OCI-LY7 (cell line): Measurements from ENCODE around the gene INSYN2B.

Source experiments
- EZH2phosphoT487 ChIP-seq: fragments of 200-600 bp; sonication (generic); IDR thresholded peaks from 2 replicates; pipeline ENCODE4 v1.6.1; 2018; ENCODE audit warnings: low read depth, borderline replicate concordance, mild to moderate bottlenecking, mixed run types, antibody characterized with exemption, low read length, moderate library complexity, mixed read lengths
- TF ChIP-seq, protein P1 (sequence below): fragments of 200-600 bp; sonication (generic); conservative IDR thresholded peaks from 2 replicates; pipeline ENCODE4 v1.5.1; 2014; ENCODE audit warnings: mild to moderate bottlenecking, antibody characterized with exemption, low read length, moderate library complexity, mixed read lengths

DNA sequence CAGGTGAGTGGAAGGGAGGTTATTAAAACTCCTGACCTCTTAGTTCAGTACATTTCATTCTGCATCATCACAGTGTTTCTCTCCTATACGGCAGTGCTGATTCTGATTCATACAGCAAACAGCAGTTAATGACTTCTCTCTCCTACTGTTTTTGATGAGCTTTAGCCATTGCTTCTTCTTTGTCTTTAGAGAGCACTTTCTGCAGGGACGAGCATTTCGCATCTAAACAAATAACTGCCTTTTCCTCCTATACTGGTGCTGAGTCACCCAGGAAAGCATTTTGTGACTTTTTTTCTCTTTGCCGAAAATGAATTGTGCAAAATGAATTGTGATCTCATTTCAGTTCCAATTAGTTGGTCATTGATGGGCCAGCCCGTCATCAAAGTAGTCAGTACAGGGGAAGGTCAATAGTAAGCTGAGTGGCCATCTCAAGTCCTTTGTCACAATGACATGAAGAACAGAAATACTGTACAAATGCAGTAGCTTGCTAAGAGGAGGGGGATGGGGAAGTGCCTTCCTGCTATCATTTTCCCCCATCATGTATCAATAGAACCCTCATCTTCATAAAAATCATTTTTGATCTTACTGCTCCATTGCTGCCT is 98.5 kb downstream of the INSYN2B start:
- TF ChIP-seq, protein P1, sequence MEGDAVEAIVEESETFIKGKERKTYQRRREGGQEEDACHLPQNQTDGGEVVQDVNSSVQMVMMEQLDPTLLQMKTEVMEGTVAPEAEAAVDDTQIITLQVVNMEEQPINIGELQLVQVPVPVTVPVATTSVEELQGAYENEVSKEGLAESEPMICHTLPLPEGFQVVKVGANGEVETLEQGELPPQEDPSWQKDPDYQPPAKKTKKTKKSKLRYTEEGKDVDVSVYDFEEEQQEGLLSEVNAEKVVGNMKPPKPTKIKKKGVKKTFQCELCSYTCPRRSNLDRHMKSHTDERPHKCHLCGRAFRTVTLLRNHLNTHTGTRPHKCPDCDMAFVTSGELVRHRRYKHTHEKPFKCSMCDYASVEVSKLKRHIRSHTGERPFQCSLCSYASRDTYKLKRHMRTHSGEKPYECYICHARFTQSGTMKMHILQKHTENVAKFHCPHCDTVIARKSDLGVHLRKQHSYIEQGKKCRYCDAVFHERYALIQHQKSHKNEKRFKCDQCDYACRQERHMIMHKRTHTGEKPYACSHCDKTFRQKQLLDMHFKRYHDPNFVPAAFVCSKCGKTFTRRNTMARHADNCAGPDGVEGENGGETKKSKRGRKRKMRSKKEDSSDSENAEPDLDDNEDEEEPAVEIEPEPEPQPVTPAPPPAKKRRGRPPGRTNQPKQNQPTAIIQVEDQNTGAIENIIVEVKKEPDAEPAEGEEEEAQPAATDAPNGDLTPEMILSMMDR, result no peak
- no peak for TF ChIP-seq EZH2phosphoT487
